K562 (cell line): ENCODE results near the gene TSC22D2. TPM values are rescaled to one million over a fixed set of nuclear protein-coding genes. Genes with fewer than 3 reads are reported as not detected.

ENCODE experiments used
- ATAC-seq: fragments of 200-7000 bp; cut with Tn5 transposase; 3 replicates; pipeline ENCODE4 v1.9.1; 2020; ENCODE audit warnings: moderate library complexity
- BruUV-seq: library from RNA; stranded (reverse); fragments of 400-500 nt; replicated peaks from 2 replicates; lab custom pipeline; 2021; lab: Mats Ljungman, UMichigan
- CTCF ChIA-PET: fragments of 300-600 bp; formaldehyde crosslinking; extraction: SDS; loops from one replicate; lab custom pipeline; 2021; ENCODE audit warnings: low intra/inter-chr PET ratio; lab: Yijun Ruan, JAX
- POLR2A ChIA-PET: fragments of 300-600, 350-650 bp; sonication (Branson Sonifier 250); formaldehyde crosslinking; extraction: SDS; loops from one replicate; lab custom pipeline; 2021; ENCODE audit warnings: antibody characterized with exemption, inconsistent platforms; lab: Yijun Ruan, JAX
- DNase-seq, 4 experiments: peaks; one replicate each; pipeline versions ENCODE4 v3.0.0 to v3.0.0-alpha.2; 2011 to 2018; ENCODE audit warnings: low spot score in 3 of 4, mixed read lengths in 3 of 4; ENCODE audit errors: extremely low read depth in 1 of 4
- FAIRE-seq: peaks from 2 replicates; lab custom pipeline; 2011; peaks lifted over from hg19 to GRCh38; lab: Jason Lieb, UNC
- H2AFZ ChIP-seq: 2 replicates; pipeline ENCODE4 v1.6.0; 2011; ENCODE audit warnings: low read depth, low read length, control low read depth, inconsistent platforms
- H3K27ac ChIP-seq: fragments of 200-600 bp; 3 replicates; pipeline ENCODE4 v1.8.0; 2011; ENCODE audit warnings: low read depth, mild to moderate bottlenecking, control low read depth, inconsistent platforms, low read length, moderate library complexity, mixed read lengths; ENCODE audit errors: extremely low read depth
- H3K27me3 ChIP-seq, 2 experiments: fragments of 300-600 bp in 1 of 2; 2 replicates in 1 of 2; 3 replicates in 1 of 2; pipeline versions ENCODE4 v1.6.0 to v1.8.0; 2011; ENCODE audit warnings: inconsistent platforms in 2 of 2, low read length in 2 of 2, mild to moderate bottlenecking in 1 of 2, mixed read lengths in 1 of 2, moderate library complexity in 1 of 2; ENCODE audit not compliant: control insufficient read depth in 2 of 2, insufficient read depth in 2 of 2
- H3K36me3 ChIP-seq: fragments of 300-600 bp; 3 replicates; pipeline ENCODE4 v1.8.0; 2011; ENCODE audit warnings: mild to moderate bottlenecking, low read length, inconsistent platforms; ENCODE audit not compliant: control insufficient read depth, insufficient read depth
- H3K4me1 ChIP-seq, 2 experiments: fragments of 200-600 bp in 1 of 2; replicated peaks in 1 of 2; 2 replicates in 1 of 2; 3 replicates in 1 of 2; pipeline versions ENCODE4 v1.5.1 to v1.8.0; 2011; ENCODE audit warnings: inconsistent platforms in 2 of 2, low read length in 2 of 2, mild to moderate bottlenecking in 1 of 2, mixed read lengths in 1 of 2, moderate library complexity in 1 of 2; ENCODE audit not compliant: control insufficient read depth in 2 of 2, insufficient read depth in 2 of 2
- H3K4me2 ChIP-seq: 2 replicates; pipeline ENCODE4 v1.6.1; 2011; ENCODE audit warnings: low read length, control low read depth, inconsistent platforms, mixed read lengths; ENCODE audit not compliant: insufficient read depth
- H3K4me3 ChIP-seq: fragments of 200-600 bp; sonication (generic), shearing (Covaris generic); 2 replicates; pipeline ENCODE4 v1.5.1; 2016; ENCODE audit warnings: control low read depth, inconsistent platforms
- H3K79me2 ChIP-seq: fragments of 200-600 bp; 3 replicates; pipeline ENCODE4 v1.8.0; 2011; ENCODE audit warnings: low read length, inconsistent platforms; ENCODE audit not compliant: control insufficient read depth, insufficient read depth
- H3K9ac ChIP-seq, 2 experiments: 2 replicates each; pipeline versions ENCODE4 v1.6.0 to v1.6.1; 2011; ENCODE audit warnings: low read depth in 2 of 2, low read length in 2 of 2, control low read depth in 1 of 2, inconsistent platforms in 1 of 2, mild to moderate bottlenecking in 1 of 2, mixed read lengths in 1 of 2; ENCODE audit not compliant: insufficient read depth in 1 of 2
- H3K9me1 ChIP-seq: one replicate; pipeline ENCODE4 v1.6.0; 2011; ENCODE audit warnings: inconsistent platforms, mild to moderate bottlenecking, low read length, moderate library complexity; ENCODE audit not compliant: control insufficient read depth, insufficient read depth
- H3K9me3 ChIP-seq: replicated peaks from 2 replicates; pipeline ENCODE4 v1.5.1; 2011; ENCODE audit warnings: low read depth, low read length, inconsistent platforms; ENCODE audit not compliant: control insufficient read depth, insufficient read depth
- H4K20me1 ChIP-seq: replicated peaks from 2 replicates; pipeline ENCODE4 v1.6.1; 2011; ENCODE audit warnings: low read length, inconsistent platforms, mixed read lengths; ENCODE audit not compliant: control insufficient read depth, insufficient read depth
- ARNT ChIP-seq, 2 experiments: fragments of 450-650 bp; IDR thresholded peaks; 2 replicates each; pipeline ENCODE4 v1.6.1; 2016; ENCODE audit warnings: mild to moderate bottlenecking in 1 of 2
- CBX8 ChIP-seq: fragments of 200-600 bp; sonication (generic); IDR thresholded peaks from 2 replicates; pipeline ENCODE4 v1.6.1; 2012; ENCODE audit warnings: borderline replicate concordance, mixed run types, low read depth, mild to moderate bottlenecking, moderate library complexity, mixed read lengths, low read length, control low read depth, inconsistent platforms; ENCODE audit not compliant: poor library complexity, severe bottlenecking; ENCODE audit errors: extremely low read depth
- ZNF217 ChIP-seq: sonication (generic); formaldehyde crosslinking; IDR thresholded peaks from 2 replicates; pipeline ENCODE4 v1.8.0; 2022; ENCODE audit warnings: mild to moderate bottlenecking, missing genetic modification reagents
- ZNF316 ChIP-seq: fragments of 450-650 bp; IDR thresholded peaks from 2 replicates; pipeline ENCODE4 v1.6.1; 2016
- WGBS: fragments of 100-300 bp; shearing (Covaris generic); methylation state at CpG from one replicate; pipeline ENCODE4 v1.1.6; 2016; ENCODE audit warnings: low coverage, mixed read lengths; ENCODE audit not compliant: insufficient coverage; ENCODE audit errors: missing lambda C conversion rate; 5-methylcytosine and 5-hydroxymethylcytosine counted together
- in situ Hi-C: fragments of 300-500 bp; cut with MboI; formaldehyde crosslinking; loops from 4 replicates; pipeline ENCODE4 v1.15.0; 2018; ENCODE audit warnings: inconsistent platforms, mixed read lengths
- intact Hi-C: fragments of 100-400 bp; cut with micrococcal nuclease; formaldehyde crosslinking; loops from 2 replicates; pipeline ENCODE4 v1.14.2; 2022
- polyA plus RNA-seq, 8 experiments: library from polyadenylated mRNA; depleted of rRNA in 4 of 8; stranded (reverse) in 5 of 8; unstranded in 3 of 8; fragments of >200 nt; fragmentation: Nextera tagmentation in 2 of 8; fragmentation: Illumina TruSeq in 1 of 8; extraction: Ambion mirVana in 2 of 8; extraction: Trizol in 1 of 8; gene quantifications; 2 replicates each; pipeline versions ENCODE4 v1.2.1 to v1.2.3, GENCODE V29; 2011 to 2014; ENCODE audit warnings: inconsistent platforms in 1 of 8, missing spikeins in 1 of 8
- total RNA-seq, 7 experiments: library from RNA; depleted of rRNA in 6 of 7; stranded (reverse); fragments of >200 nt in 6 of 7; fragmentation: Illumina TruSeq in 2 of 7; extraction: Trizol in 2 of 7; gene quantifications; 2 replicates each; pipeline versions ENCODE4 v1.2.1 to v1.2.3, GENCODE V29; 2011 to 2021; ENCODE audit warnings: low replicate concordance in 1 of 7
- TF ChIP-seq, protein P1 (sequence below): sonication (generic); formaldehyde crosslinking; IDR thresholded peaks from 2 replicates; pipeline ENCODE4 v1.8.0; 2023; ENCODE audit warnings: mild to moderate bottlenecking, missing genetic modification reagents
- TF ChIP-seq, protein P2 (sequence below), 3 experiments: fragments of 200-800 bp in 1 of 3; sonication (Bioruptor generic) in 1 of 3; sonication (generic) in 1 of 3; formaldehyde crosslinking in 1 of 3; IDR thresholded peaks; 2 replicates each; pipeline versions ENCODE4 v1.6.1 to v1.8.0; 2016 to 2022; ENCODE audit warnings: mild to moderate bottlenecking in 2 of 3, missing compliant biosample characterization in 2 of 3, missing genetic modification characterization in 2 of 3, missing genetic modification reagents in 1 of 3

The TSC22D2 gene
- total and polyA plus RNA-seq, 9 of the 15 experiments (the other 6 are each of a cell fraction or from before 2014, with no cell fraction given) = 5.5 to 44.0 (median 19.3) TPM

DNA sequence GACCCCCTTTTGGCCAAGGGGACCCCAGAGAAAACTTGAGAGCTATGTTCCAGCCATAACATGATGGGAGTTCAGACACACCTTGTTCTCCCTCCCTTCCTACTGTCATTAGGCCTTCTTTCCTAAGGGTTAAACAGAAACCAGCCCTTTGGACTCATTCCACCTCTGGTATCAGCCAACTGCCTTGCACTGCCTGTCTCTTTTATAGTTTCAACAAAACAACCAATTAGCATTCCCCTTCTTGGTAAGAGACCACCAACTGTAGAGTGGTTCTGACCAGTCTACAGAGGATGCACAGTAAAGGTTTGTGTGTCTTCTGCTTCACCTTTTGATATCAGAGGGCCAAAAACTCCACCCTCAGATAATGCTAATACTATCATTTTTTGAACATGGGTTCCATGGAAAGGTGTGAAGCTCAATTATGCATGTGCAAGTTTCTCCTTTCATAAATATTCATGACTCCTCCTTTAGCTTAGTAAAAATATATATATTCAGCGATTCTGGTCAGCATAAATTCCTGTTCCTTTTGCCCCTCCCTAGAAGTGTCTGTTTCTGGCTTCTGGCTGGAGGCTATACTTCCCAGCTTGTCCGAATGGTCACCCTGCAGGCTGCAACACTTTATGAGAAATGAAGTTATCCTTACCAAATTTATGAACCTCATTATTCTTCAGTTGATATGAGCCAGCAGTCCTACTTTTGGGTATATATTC is 82.3 kb downstream of the TSC22D2 start:
- H3K79me2 ChIP-seq = no peaks in the 10 kb centered on the region
- FAIRE-seq (no peak), ATAC-seq (peak; percentile 49), DNase-seq (no peak)
- H3K9me1 ChIP-seq = no peaks in the 10 kb centered on the region
- intact Hi-C loops = loop anchor here (10.0 kb wide), 1 partner anchor 556 kb away; no protein-coding TSS in a partner anchor
- H3K27ac ChIP-seq = no peak overlapping the region
- peaks cover 3% of the 10 kb centered on the region; the same call in 1 of the 2 replicates for H3K9me3 ChIP-seq
- H3K4me1 ChIP-seq = peaks cover 0 to 12% of the 10 kb centered on the region in 2 experiments; a peak in 4 of 5 replicates
- H3K4me3 ChIP-seq = no peak overlapping the region
- POLR2A ChIA-PET = interaction anchor here (0.6 to 1.1 kb wide), 2 partner anchors 80 to 1520 kb away, joined by 3 to 5 read pairs; no protein-coding TSS in a partner anchor
- BruUV-seq = no TSS peak
- TF ChIP-seq CBX8 = no peak
- no peak for TF ChIP-seq ZNF217 (CRISPR knock-in tag)
- TF ChIP-seq, protein P1, sequence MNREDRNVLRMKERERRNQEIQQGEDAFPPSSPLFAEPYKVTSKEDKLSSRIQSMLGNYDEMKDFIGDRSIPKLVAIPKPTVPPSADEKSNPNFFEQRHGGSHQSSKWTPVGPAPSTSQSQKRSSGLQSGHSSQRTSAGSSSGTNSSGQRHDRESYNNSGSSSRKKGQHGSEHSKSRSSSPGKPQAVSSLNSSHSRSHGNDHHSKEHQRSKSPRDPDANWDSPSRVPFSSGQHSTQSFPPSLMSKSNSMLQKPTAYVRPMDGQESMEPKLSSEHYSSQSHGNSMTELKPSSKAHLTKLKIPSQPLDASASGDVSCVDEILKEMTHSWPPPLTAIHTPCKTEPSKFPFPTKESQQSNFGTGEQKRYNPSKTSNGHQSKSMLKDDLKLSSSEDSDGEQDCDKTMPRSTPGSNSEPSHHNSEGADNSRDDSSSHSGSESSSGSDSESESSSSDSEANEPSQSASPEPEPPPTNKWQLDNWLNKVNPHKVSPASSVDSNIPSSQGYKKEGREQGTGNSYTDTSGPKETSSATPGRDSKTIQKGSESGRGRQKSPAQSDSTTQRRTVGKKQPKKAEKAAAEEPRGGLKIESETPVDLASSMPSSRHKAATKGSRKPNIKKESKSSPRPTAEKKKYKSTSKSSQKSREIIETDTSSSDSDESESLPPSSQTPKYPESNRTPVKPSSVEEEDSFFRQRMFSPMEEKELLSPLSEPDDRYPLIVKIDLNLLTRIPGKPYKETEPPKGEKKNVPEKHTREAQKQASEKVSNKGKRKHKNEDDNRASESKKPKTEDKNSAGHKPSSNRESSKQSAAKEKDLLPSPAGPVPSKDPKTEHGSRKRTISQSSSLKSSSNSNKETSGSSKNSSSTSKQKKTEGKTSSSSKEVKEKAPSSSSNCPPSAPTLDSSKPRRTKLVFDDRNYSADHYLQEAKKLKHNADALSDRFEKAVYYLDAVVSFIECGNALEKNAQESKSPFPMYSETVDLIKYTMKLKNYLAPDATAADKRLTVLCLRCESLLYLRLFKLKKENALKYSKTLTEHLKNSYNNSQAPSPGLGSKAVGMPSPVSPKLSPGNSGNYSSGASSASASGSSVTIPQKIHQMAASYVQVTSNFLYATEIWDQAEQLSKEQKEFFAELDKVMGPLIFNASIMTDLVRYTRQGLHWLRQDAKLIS = no peak
- TF ChIP-seq, protein P2, sequence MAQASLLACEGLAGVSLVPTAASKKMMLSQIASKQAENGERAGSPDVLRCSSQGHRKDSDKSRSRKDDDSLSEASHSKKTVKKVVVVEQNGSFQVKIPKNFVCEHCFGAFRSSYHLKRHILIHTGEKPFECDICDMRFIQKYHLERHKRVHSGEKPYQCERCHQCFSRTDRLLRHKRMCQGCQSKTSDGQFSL (CRISPR knock-in tag; IDR thresholded peaks at IDR 0.05) = no peak
- TF ChIP-seq, protein P2 (tag; IDR thresholded peaks at IDR 0.05) = no peak
- TF ChIP-seq ARNT (IDR thresholded peaks at IDR 0.05) = 0 out of 4 replicates have a peak, but pooled peaks of 1 of the 2 experiments have one; percentile 7
- TF ChIP-seq ZNF316 = peak; percentile 35
- TF ChIP-seq, all 486 proteins: peak for 2
- in situ Hi-C loops = loop anchor here (5.0 kb wide), 1 partner anchor 78 kb away; no protein-coding TSS in a partner anchor
- 66% methylated on average over 2 of the region's 2 CpGs for WGBS
- Histone ChIP-seq H4K20me1 (no peaks in the 10 kb centered on the region), H2AFZ (peak overlapping the region; percentile 28; the same call in 1 of the 2 replicates), H3K9ac (no peak overlapping the region), H3K36me3 (no peaks in the 10 kb centered on the region), H3K4me2 (no peak overlapping the region), H3K27me3 (no peaks in the 10 kb centered on the region)
- CTCF ChIA-PET = no interaction called here
